ENCODE data around the gene MUC5B.

DNA sequence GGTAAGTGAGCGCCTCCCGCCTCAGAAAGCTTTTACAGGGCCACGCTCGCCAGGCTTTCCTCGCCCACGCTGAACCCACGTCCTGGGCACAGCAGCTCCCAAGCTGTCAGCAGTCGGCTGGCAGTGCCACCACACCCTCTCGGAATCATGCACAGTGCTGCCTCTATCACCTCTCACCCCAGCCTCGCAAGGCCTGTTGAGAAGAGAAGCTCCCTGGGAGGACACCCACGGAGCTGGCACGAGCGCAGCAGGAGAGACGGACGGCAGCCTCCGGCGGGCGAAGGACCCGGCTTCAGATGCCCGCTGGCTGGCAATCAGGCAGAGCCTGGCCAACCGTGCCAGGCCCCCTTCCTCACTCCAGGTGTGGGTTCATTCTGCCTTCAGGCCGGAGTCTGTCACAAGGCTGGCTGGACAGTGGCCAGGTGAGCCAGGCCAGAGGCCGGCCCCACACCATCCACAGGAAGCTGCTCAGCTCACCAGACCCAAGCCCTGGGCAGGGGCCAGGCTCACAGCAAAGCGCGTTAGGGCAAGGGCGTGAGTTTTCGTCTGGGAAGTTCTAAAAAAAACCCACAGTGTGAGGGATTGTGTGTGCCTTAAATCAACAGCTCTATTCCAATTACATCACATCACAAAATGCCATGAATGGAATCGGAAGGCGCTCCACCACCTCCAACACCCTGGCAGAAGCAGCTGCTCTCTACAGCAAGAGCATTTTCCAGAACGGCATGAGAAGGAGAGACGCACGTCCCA is 53.4 kb downstream of the MUC5B start:
- TF ChIP-seq POLR2A (IDR thresholded peaks at IDR 0.05) = no peak
- TF ChIP-seq, protein P1, sequence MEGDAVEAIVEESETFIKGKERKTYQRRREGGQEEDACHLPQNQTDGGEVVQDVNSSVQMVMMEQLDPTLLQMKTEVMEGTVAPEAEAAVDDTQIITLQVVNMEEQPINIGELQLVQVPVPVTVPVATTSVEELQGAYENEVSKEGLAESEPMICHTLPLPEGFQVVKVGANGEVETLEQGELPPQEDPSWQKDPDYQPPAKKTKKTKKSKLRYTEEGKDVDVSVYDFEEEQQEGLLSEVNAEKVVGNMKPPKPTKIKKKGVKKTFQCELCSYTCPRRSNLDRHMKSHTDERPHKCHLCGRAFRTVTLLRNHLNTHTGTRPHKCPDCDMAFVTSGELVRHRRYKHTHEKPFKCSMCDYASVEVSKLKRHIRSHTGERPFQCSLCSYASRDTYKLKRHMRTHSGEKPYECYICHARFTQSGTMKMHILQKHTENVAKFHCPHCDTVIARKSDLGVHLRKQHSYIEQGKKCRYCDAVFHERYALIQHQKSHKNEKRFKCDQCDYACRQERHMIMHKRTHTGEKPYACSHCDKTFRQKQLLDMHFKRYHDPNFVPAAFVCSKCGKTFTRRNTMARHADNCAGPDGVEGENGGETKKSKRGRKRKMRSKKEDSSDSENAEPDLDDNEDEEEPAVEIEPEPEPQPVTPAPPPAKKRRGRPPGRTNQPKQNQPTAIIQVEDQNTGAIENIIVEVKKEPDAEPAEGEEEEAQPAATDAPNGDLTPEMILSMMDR (IDR thresholded peaks at IDR 0.05) = no peak
- no peak for TF ChIP-seq POLR2AphosphoS5 (IDR thresholded peaks at IDR 0.05)

Data from prostate gland (tissue), 2 donors.